GM21367 (cell line): Measurements from ENCODE around the gene ACBD4.

Experiments
- ATAC-seq: cut with Tn5 transposase; IDR thresholded peaks from one replicate; pipeline ENCODE4 v1.9.1; 2021; ENCODE audit not compliant: unreplicated experiment

ACBD4 gene

DNA sequence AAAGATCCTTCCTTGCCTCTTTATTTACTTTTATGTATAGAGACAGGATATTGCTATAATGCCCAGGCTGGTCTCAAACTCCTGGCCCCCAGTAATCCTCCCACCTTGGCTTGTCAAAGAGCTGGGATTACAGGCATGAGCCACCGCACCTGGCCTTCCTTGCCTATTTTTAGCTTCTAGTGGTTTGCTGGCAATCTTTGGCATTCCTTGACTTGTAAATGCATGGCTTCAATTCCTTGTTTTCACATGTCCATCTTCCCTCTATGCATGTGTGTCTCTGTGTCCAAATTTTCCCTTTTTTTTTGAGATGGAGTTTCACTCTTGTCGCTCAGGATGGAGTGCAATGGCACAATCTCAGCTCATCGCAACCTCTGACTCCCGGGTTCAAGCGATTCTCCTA lies 48.7 kb downstream of the ACBD4 start:
- ATAC-seq = no peak

DNA sequence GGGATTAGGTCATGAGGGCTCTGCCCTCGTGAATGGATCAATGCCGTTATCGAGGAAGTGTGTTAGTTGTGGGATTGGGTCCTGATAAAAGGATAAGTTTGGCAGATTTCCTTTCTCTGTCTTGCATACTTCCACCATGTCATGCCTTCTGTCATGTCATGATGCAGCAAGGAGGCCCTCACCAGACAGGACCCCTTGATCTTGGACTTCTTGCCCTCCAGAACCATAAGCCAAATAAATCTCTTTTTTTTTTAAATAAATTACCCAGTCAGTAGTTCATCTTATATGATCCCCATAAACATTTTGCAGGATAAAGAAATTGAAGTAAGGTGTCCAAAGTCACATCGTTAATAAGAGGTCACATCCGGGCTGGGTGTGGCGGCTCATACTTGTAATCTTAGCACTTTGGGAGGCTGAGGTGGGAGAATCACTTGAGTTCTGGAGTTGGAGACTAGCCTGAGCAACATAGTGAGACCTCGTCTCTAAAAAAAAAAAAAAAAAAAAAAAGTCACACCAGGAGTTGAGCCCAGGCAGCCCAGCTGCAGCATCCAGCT lies 51.4 kb downstream of the ACBD4 start:
- no peak for ATAC-seq

DNA sequence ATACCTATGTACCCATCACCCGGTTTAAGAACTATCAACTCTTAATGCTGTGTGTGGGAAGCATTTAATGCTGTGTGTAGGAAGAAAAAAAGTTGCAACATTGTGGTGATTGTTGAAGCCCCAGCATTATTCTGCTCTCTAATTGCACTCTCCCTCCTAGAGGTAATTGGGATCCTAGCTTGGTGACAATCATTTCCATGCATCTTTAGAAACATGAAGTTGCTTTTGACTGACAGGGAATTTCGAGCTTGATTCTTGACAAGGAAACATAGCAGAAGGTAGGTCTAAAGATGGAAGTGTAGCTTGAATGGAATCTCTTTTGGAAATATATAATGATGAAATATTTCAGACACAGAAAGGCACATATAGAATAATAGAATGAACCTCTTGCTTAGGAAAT lies 53.5 kb downstream of the ACBD4 start:
- no peak for ATAC-seq

DNA sequence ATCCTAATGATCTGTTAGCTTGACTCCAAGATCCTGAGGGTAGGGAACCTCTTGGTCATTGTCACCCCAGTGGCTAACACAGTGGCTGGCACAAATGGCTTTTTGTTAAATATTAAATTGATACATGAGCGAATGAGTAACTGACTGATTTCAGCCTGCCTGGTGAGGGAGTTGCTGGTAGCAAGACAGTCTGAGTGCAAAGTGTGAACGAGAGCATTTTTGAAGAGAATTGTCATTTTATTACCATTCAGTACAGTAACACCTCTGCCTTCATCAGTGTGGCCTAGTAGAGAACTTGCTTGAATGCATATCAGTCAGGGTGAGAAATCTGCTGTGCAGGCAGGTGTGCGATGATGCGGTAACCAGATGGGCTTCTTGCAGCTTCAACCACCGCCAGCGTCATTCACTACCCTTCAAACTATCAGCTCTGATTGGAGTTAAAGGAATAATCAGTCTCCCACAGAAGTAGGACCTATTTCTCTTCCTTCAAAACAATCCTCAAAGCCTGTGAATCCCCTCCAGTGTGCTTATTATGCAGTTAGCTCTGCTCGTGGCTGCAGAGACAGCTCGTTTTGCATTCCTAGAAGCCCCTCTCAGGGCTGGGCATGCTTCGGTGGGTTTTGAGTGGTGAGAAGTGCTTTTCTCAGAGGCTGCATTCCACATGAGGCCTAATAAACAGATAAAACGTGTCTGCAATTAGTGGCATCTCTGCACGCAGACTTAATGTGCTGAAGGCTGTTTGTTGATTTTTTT lies 55.2 kb downstream of the ACBD4 start:
- ATAC-seq = no peak
